Neural cell (in vitro differentiated cells): ENCODE data around the gene CCDC71. TPM values are rescaled to one million over a fixed set of nuclear protein-coding genes. Genes with fewer than 3 reads are reported as not detected.

Experiments used
- H2AFZ ChIP-seq: fragments of 200-600, 300-800 bp; sonication (generic), shearing (Covaris generic); 2 replicates; pipeline ENCODE4 v1.6.0; 2014; ENCODE audit warnings: low read depth, mild to moderate bottlenecking, antibody characterized with exemption, low read length, moderate library complexity
- H3F3A ChIP-seq: fragments of 200-600 bp; shearing (Covaris generic); 2 replicates; pipeline ENCODE4 v1.6.1; 2016; ENCODE audit warnings: mild to moderate bottlenecking, moderate library complexity, mixed read lengths, antibody characterized with exemption, low read length; ENCODE audit not compliant: insufficient read depth, poor library complexity, severe bottlenecking
- H3K27ac ChIP-seq: fragments of 200-600, 300-800 bp; sonication (generic), shearing (Covaris generic); 2 replicates; pipeline ENCODE4 v1.5.1; 2014; ENCODE audit warnings: mild to moderate bottlenecking, low read length, moderate library complexity
- H3K27me3 ChIP-seq: fragments of 300-800, 200-600 bp; sonication (generic), shearing (Covaris generic); 2 replicates; pipeline ENCODE4 v1.6.0; 2014; ENCODE audit warnings: mild to moderate bottlenecking, low read depth, low read length, moderate library complexity; ENCODE audit not compliant: insufficient read depth
- H3K36me3 ChIP-seq: fragments of 300-800, 200-600 bp; sonication (generic), shearing (Covaris generic); 2 replicates; pipeline ENCODE4 v1.5.1; 2014; ENCODE audit warnings: mild to moderate bottlenecking, antibody characterized with exemption, low read length, moderate library complexity; ENCODE audit not compliant: insufficient read depth
- H3K4me2 ChIP-seq: fragments of 300-800, 200-600 bp; sonication (generic), shearing (Covaris generic); 2 replicates; pipeline ENCODE4 v1.6.0; 2014; ENCODE audit warnings: mild to moderate bottlenecking, low read length
- H3K4me3 ChIP-seq: fragments of 300-800, 200-600 bp; sonication (generic), shearing (Covaris generic); 2 replicates; pipeline ENCODE4 v1.5.1; 2014; ENCODE audit warnings: mild to moderate bottlenecking, low read length, moderate library complexity
- H3K79me2 ChIP-seq: fragments of 200-600 bp; shearing (Covaris generic); replicated peaks from 2 replicates; pipeline ENCODE4 v1.6.0; 2014; ENCODE audit warnings: mild to moderate bottlenecking, low read length, moderate library complexity; ENCODE audit not compliant: insufficient read depth
- H3K9ac ChIP-seq: fragments of 300-800, 200-600 bp; sonication (generic), shearing (Covaris generic); 2 replicates; pipeline ENCODE4 v1.6.1; 2016; ENCODE audit warnings: mild to moderate bottlenecking, low read length, mixed read lengths
- H3K9me2 ChIP-seq: fragments of 200-600 bp; shearing (Covaris generic); 2 replicates; pipeline ENCODE4 v1.6.1; 2016; ENCODE audit warnings: mild to moderate bottlenecking, low read length, mixed read lengths; ENCODE audit not compliant: insufficient read depth
- H3K9me3 ChIP-seq: fragments of 200-600, 300-800 bp; sonication (generic), shearing (Covaris generic); 2 replicates; pipeline ENCODE4 v1.6.1; 2016; ENCODE audit warnings: mild to moderate bottlenecking, mixed run types, low read length, moderate library complexity, mixed read lengths
- H4K20me1 ChIP-seq: fragments of 200-600 bp; shearing (Covaris generic); 2 replicates; pipeline ENCODE4 v1.6.1; 2016; ENCODE audit warnings: mild to moderate bottlenecking, mixed run types; ENCODE audit not compliant: insufficient read depth
- EP300 ChIP-seq: fragments of 450-650 bp; conservative IDR thresholded peaks from 2 replicates; pipeline ENCODE4 v1.6.1; 2014; ENCODE audit warnings: antibody characterized with exemption, mild to moderate bottlenecking, moderate library complexity; ENCODE audit not compliant: poor library complexity, severe bottlenecking
- EZH2 ChIP-seq: fragments of 200-600, 300-800 bp; shearing (Covaris generic), sonication (generic); IDR thresholded peaks from 2 replicates; pipeline ENCODE4 v1.6.1; 2014; ENCODE audit warnings: antibody characterized with exemption, low read length, borderline replicate concordance, mild to moderate bottlenecking; ENCODE audit not compliant: insufficient read depth, poor library complexity, severe bottlenecking
- MXI1 ChIP-seq: fragments of 450-650 bp; conservative IDR thresholded peaks from 2 replicates; pipeline ENCODE4 v1.6.1; 2014; ENCODE audit warnings: antibody characterized with exemption, mild to moderate bottlenecking; ENCODE audit not compliant: poor library complexity, severe bottlenecking
- POLR2AphosphoS5 ChIP-seq: IDR thresholded peaks from 2 replicates; pipeline ENCODE4 v1.6.1; 2012
- RAD21 ChIP-seq: fragments of 450-650 bp; conservative IDR thresholded peaks from 2 replicates; pipeline ENCODE4 v1.6.1; 2014; ENCODE audit warnings: antibody characterized with exemption, mild to moderate bottlenecking, moderate library complexity
- SMC3 ChIP-seq: fragments of 450-650 bp; conservative IDR thresholded peaks from 2 replicates; pipeline ENCODE4 v1.6.1; 2014; ENCODE audit warnings: antibody characterized with exemption, mild to moderate bottlenecking, moderate library complexity; ENCODE audit not compliant: poor library complexity
- TAF1 ChIP-seq: IDR thresholded peaks from 2 replicates; pipeline ENCODE4 v1.6.1; 2012; ENCODE audit warnings: low read depth
- polyA plus RNA-seq: library from polyadenylated mRNA; depleted of rRNA; stranded (reverse); fragments of >200 nt; gene quantifications from 2 replicates; pipeline ENCODE4 v1.2.3, GENCODE V29; 2014
- TF ChIP-seq, protein P1 (sequence below): fragments of 450-650 bp; IDR thresholded peaks from 2 replicates; pipeline ENCODE4 v1.5.1; 2014; ENCODE audit warnings: antibody characterized with exemption, mild to moderate bottlenecking, moderate library complexity; ENCODE audit not compliant: poor library complexity, severe bottlenecking
- TF ChIP-seq, protein P2 (sequence below): IDR thresholded peaks from 2 replicates; pipeline ENCODE4 v1.6.1; 2012; ENCODE audit warnings: borderline replicate concordance

The CCDC71 gene
- polyA plus RNA-seq, 1 donor from 2014 or later = 14.8 TPM

DNA sequence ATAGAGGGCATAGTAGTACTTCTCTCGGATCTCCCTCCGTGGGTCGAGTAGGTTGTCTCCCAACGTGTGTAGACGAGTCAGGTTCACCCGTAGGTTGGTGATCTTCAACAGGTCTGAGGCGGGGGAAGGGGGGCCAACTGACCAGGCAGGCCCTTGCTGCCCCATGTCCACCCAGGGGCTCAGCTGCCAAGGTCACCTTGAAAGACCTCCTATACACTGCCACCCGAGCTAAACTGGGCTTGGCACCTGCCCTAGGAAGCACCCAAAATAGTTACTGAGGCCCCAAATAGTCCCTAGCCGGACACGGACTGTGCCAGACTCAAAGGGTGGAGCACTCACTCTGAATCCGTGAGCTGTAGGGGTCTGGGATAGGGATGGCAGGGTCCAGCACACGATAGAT, 35.1 kb downstream of the CCDC71 start:
- no peak for TF ChIP-seq TAF1
- no peak for TF ChIP-seq RAD21
- TF ChIP-seq, protein P1, sequence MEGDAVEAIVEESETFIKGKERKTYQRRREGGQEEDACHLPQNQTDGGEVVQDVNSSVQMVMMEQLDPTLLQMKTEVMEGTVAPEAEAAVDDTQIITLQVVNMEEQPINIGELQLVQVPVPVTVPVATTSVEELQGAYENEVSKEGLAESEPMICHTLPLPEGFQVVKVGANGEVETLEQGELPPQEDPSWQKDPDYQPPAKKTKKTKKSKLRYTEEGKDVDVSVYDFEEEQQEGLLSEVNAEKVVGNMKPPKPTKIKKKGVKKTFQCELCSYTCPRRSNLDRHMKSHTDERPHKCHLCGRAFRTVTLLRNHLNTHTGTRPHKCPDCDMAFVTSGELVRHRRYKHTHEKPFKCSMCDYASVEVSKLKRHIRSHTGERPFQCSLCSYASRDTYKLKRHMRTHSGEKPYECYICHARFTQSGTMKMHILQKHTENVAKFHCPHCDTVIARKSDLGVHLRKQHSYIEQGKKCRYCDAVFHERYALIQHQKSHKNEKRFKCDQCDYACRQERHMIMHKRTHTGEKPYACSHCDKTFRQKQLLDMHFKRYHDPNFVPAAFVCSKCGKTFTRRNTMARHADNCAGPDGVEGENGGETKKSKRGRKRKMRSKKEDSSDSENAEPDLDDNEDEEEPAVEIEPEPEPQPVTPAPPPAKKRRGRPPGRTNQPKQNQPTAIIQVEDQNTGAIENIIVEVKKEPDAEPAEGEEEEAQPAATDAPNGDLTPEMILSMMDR = no peak
- no peak for TF ChIP-seq EZH2
- TF ChIP-seq POLR2AphosphoS5 = no peak
- no peak for TF ChIP-seq EP300
- TF ChIP-seq, protein P2, sequence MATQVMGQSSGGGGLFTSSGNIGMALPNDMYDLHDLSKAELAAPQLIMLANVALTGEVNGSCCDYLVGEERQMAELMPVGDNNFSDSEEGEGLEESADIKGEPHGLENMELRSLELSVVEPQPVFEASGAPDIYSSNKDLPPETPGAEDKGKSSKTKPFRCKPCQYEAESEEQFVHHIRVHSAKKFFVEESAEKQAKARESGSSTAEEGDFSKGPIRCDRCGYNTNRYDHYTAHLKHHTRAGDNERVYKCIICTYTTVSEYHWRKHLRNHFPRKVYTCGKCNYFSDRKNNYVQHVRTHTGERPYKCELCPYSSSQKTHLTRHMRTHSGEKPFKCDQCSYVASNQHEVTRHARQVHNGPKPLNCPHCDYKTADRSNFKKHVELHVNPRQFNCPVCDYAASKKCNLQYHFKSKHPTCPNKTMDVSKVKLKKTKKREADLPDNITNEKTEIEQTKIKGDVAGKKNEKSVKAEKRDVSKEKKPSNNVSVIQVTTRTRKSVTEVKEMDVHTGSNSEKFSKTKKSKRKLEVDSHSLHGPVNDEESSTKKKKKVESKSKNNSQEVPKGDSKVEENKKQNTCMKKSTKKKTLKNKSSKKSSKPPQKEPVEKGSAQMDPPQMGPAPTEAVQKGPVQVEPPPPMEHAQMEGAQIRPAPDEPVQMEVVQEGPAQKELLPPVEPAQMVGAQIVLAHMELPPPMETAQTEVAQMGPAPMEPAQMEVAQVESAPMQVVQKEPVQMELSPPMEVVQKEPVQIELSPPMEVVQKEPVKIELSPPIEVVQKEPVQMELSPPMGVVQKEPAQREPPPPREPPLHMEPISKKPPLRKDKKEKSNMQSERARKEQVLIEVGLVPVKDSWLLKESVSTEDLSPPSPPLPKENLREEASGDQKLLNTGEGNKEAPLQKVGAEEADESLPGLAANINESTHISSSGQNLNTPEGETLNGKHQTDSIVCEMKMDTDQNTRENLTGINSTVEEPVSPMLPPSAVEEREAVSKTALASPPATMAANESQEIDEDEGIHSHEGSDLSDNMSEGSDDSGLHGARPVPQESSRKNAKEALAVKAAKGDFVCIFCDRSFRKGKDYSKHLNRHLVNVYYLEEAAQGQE = no peak
- no peak for TF ChIP-seq SMC3
- no peak for TF ChIP-seq MXI1
- no peaks in the 10 kb centered on the region for H3K27me3 ChIP-seq
- no peaks in the 10 kb centered on the region for H3K9me3 ChIP-seq
- no peak overlapping the region for H3K4me2 ChIP-seq
- no peaks in the 10 kb centered on the region for H4K20me1 ChIP-seq
- no peaks in the 10 kb centered on the region for H3K36me3 ChIP-seq
- no peak overlapping the region for H2AFZ ChIP-seq
- no peaks in the 10 kb centered on the region for H3K9me2 ChIP-seq
- no peak overlapping the region for H3K27ac ChIP-seq
- H3K9ac ChIP-seq = no peak overlapping the region
- no peaks in the 10 kb centered on the region for H3K79me2 ChIP-seq
- no peaks in the 10 kb centered on the region for H3F3A ChIP-seq
- no peak overlapping the region for H3K4me3 ChIP-seq

DNA sequence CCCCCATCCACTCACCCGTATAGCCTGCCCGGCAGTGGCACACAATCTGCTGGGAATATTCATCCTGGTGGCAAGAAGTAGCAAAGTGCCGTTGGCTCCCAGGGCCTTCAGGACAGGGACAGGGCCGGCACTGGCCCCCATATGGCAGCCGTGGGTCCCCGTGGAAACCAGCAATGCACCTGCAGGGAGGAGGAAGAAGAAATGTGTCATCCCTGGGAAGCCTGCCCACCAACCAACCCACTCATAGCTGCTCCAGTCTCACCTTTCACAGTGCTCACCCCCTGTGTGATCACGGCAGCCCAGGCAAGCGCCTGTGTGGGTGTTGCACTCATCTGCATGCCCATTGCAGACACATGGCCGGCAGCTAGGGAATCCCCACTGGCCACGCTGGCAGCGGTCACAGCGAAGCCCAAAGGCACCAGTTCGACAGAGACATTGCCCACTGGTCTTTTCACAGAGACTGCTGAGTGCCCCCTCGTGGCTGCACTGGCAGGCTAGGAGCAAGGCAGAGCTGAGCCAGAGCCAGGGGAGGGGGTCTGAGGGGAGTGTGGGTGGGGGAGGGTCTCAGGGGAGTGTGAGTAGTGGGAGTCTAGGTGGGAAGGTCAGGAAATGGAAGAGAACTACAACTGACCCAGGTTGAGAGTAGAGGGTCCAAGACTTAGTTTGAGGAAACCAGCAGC, 41.0 kb downstream of the CCDC71 start:
- TF ChIP-seq TAF1 (no peak), MXI1 (no peak), SMC3 (no peak), EZH2 (no peak), RAD21 (no peak), POLR2AphosphoS5 (no peak), EP300 (no peak)
- TF ChIP-seq, protein P1 = no peak
- TF ChIP-seq, protein P2 = no peak
- Histone ChIP-seq H3K27ac (no peak overlapping the region), H3K36me3 (no peaks in the 10 kb centered on the region)

More for the DNA sequence above, 41.0 kb downstream of the CCDC71 start:
- Histone ChIP-seq H3K9ac (no peak overlapping the region), H3K9me3 (no peaks in the 10 kb centered on the region), H3K4me3 (no peak overlapping the region), H2AFZ (no peak overlapping the region), H4K20me1 (no peaks in the 10 kb centered on the region), H3K79me2 (peaks cover under 1% of the 10 kb centered on the region), H3K4me2 (no peak overlapping the region), H3K9me2 (no peaks in the 10 kb centered on the region), H3F3A (no peaks in the 10 kb centered on the region), H3K27me3 (no peaks in the 10 kb centered on the region)
